ENCODE results near the gene METTL25. TPM values are rescaled to one million over a fixed set of nuclear protein-coding genes. Genes with fewer than 3 reads are reported as not detected.

The METTL25 gene
- total and polyA plus RNA-seq, 2 of the 8 experiments (the other 6 are each of a cell fraction or from before 2014, with no cell fraction given) = 2.4 to 8.3 TPM

- Histone ChIP-seq H3K4me2 (ENCODE audit: insufficient read depth in 1 of 2, low read depth in 2 of 2, low read length in 2 of 2) (no peak overlapping the region), H2BK120ac (replicated peaks; ENCODE audit: low read depth, low read length) (no peak overlapping the region), H3K4me1 (replicated peaks in 1 of 4; ENCODE audit: control insufficient read depth in 3 of 4, insufficient read depth in 4 of 4, low read length in 3 of 4) (peaks cover 0 to 5% (median 0%) of the 10 kb centered on the region in 4 experiments; a peak in 2 of 7 replicates), H3K4ac (replicated peaks; ENCODE audit: insufficient read length, low read depth, low read length) (no peak overlapping the region), H2BK15ac (ENCODE audit: low read length) (no peak overlapping the region), H3K27ac (ENCODE audit: low read depth, low read length) (no peak overlapping the region), H4K8ac (ENCODE audit: extremely low read depth, insufficient read depth, low read length) (no peak overlapping the region), H3K23me2 (ENCODE audit: low read depth, low read length) (no peaks in the 10 kb centered on the region), H3K4me3 (ENCODE audit: extremely low read depth in 1 of 4, insufficient read depth in 2 of 4, low read depth in 3 of 4, low read length in 4 of 4) (no peak overlapping the region), H3K9me3 (ENCODE audit: insufficient read depth in 2 of 2, low read depth in 1 of 2, low read length in 1 of 2) (no peaks in the 10 kb centered on the region), H2BK5ac (ENCODE audit: low read depth, low read length) (no peak overlapping the region), H3K14ac (ENCODE audit: insufficient read length) (no peak overlapping the region), H3K18ac (ENCODE audit: extremely low read depth, low read length) (no peak overlapping the region), H2AFZ (ENCODE audit: low read length) (no peak overlapping the region), H3K79me1 (ENCODE audit: low read depth, low read length) (no peaks in the 10 kb centered on the region), H2BK20ac (ENCODE audit: low read length) (no peak overlapping the region), H3K79me2 (ENCODE audit: control insufficient read depth in 1 of 2, insufficient read depth in 2 of 2, low read length in 2 of 2) (no peaks in the 10 kb centered on the region), H3K36me3 (ENCODE audit: control insufficient read depth in 2 of 4, insufficient read depth in 4 of 4, low read length in 3 of 4) (no peaks in the 10 kb centered on the region), H4K20me1 (replicated peaks in 1 of 2; ENCODE audit: control insufficient read depth in 1 of 2, insufficient read depth in 2 of 2, low read length in 2 of 2) (no peaks in the 10 kb centered on the region), H4K5ac (ENCODE audit: insufficient read length, low read depth, low read length) (no peak overlapping the region), H4K91ac (replicated peaks; ENCODE audit: insufficient read length, low read length) (no peak overlapping the region), H3K27me3 (replicated peaks in 1 of 4; ENCODE audit: control insufficient read depth in 3 of 4, extremely low read depth in 1 of 4, insufficient read depth in 3 of 4, low read length in 3 of 4) (no peaks in the 10 kb centered on the region), H3K56ac (replicated peaks; ENCODE audit: insufficient read length, low read depth, low read length) (no peak overlapping the region), H2AK5ac (ENCODE audit: low read depth, low read length) (no peak overlapping the region), H2BK12ac (ENCODE audit: low read depth, low read length) (no peak overlapping the region), H3K9ac (replicated peaks in 1 of 4; ENCODE audit: extremely low read depth in 1 of 4, low read depth in 3 of 4, low read length in 3 of 4) (no peak overlapping the region), H3K23ac (ENCODE audit: insufficient read length) (no peak overlapping the region)
- no peak for FAIRE-seq
- no peak for TF ChIP-seq KDM1A (IDR thresholded peaks at IDR 0.05; ENCODE audit: borderline replicate concordance, low read length)
- TF ChIP-seq CHD2 (IDR thresholded peaks at IDR 0.05; ENCODE audit: low read length) = no peak
- no peak for TF ChIP-seq ZNF274 (IDR thresholded peaks at IDR 0.05; ENCODE audit: borderline replicate concordance, extremely low read depth, low read length)
- no peak for TF ChIP-seq ATF2 (IDR thresholded peaks at IDR 0.05; ENCODE audit: low read length)
- no peak for TF ChIP-seq MAFK (IDR thresholded peaks at IDR 0.05; ENCODE audit: low read depth, low read length)
- TF ChIP-seq SUZ12 (IDR thresholded peaks at IDR 0.05; ENCODE audit: low read length) = no peak
- no peak for TF ChIP-seq YY1 (IDR thresholded peaks at IDR 0.05; ENCODE audit: low read depth, low read length)
- no peak for TF ChIP-seq SRF (IDR thresholded peaks at IDR 0.05; ENCODE audit: low read depth, low read length)
- TF ChIP-seq TEAD4 (IDR thresholded peaks at IDR 0.05; ENCODE audit: low read depth, low read length) = no peak
- TF ChIP-seq NANOG (IDR thresholded peaks at IDR 0.05; ENCODE audit: insufficient read depth, low read depth, low read length, poor library complexity, severe bottlenecking) = no peak
- no peak for DNase-seq (ENCODE audit: low read depth in 1 of 2, low spot score in 2 of 2)
- POLR2A ChIA-PET (ENCODE audit: partially characterized antibody) = no interaction called here
- CTCF ChIA-PET (ENCODE audit: partially characterized antibody) = interaction anchor here (0.6 to 1.5 kb wide), 3 partner anchors 409 to 680 kb away, joined by 3 to 5 read pairs (median 3); no protein-coding TSS in a partner anchor
- 89% methylated on average over 4 of the region's 4 CpGs; no CpG with 5 or more reads in 1 of the 2 experiments for WGBS, 2 experiments (ENCODE audit: extremely low coverage in 1 of 2, insufficient coverage in 1 of 2, insufficient read length in 1 of 2, insufficient replicate concordance in 2 of 2, low coverage in 1 of 2, low lambda C conversion rate in 2 of 2, missing lambda C conversion rate in 1 of 2)
These were observed 32.6 kb upstream of the METTL25 start for GRCh38 chr12:82325540-82326336.
